H1 (cell line): ENCODE measurements around the gene ITPKB. TPM values are rescaled to one million over a fixed set of nuclear protein-coding genes. Genes with fewer than 3 reads are reported as not detected.

Experiments used
- ATF3 ChIP-seq: IDR thresholded peaks from 2 replicates; pipeline ENCODE4 v1.6.1; 2011; ENCODE audit warnings: low read depth, mild to moderate bottlenecking, low read length; ENCODE audit not compliant: insufficient read depth
- BACH1 ChIP-seq: IDR thresholded peaks from 2 replicates; pipeline ENCODE4 v1.6.1; 2012; ENCODE audit warnings: low read length, improper control_type of control experiment
- BRCA1 ChIP-seq: IDR thresholded peaks from 2 replicates; pipeline ENCODE4 v1.6.1; 2012; ENCODE audit warnings: low read depth, low read length, improper control_type of control experiment
- EGR1 ChIP-seq: IDR thresholded peaks from 2 replicates; pipeline ENCODE4 v1.6.1; 2011; ENCODE audit warnings: low read depth, low read length, borderline replicate concordance
- KDM1A ChIP-seq: fragments of 200-600, 300-600 bp; sonication (generic); IDR thresholded peaks from 2 replicates; pipeline ENCODE4 v1.7.1; 2016; ENCODE audit warnings: mild to moderate bottlenecking, low read length, borderline replicate concordance
- KDM4A ChIP-seq: IDR thresholded peaks from one replicate; pipeline ENCODE4 v1.7.1; 2012; ENCODE audit warnings: low read depth, mild to moderate bottlenecking, moderate library complexity, low read length, inconsistent platforms; ENCODE audit not compliant: severe bottlenecking
- POLR2A ChIP-seq, 2 experiments: IDR thresholded peaks; 1 replicate in 1 of 2; 2 replicates in 1 of 2; pipeline ENCODE4 v1.6.1; 2011; ENCODE audit warnings: low read depth in 2 of 2, low read length in 2 of 2, mild to moderate bottlenecking in 2 of 2; ENCODE audit errors: control extremely low read depth in 1 of 2
- RBBP5 ChIP-seq: IDR thresholded peaks from 2 replicates; pipeline ENCODE4 v1.7.1; 2012; ENCODE audit warnings: low read depth, mild to moderate bottlenecking, inconsistent platforms, low read length, moderate library complexity, borderline replicate concordance
- SIN3A ChIP-seq, 2 experiments: IDR thresholded peaks in 1 of 2; conservative IDR thresholded peaks in 1 of 2; 2 replicates each; pipeline ENCODE4 v1.6.1; 2011 to 2012; ENCODE audit warnings: low read length in 2 of 2, improper control_type of control experiment in 1 of 2, low read depth in 1 of 2, mild to moderate bottlenecking in 1 of 2
- TAF1 ChIP-seq: IDR thresholded peaks from 2 replicates; pipeline ENCODE4 v1.6.1; 2011; ENCODE audit warnings: mild to moderate bottlenecking, low read depth, low read length
- TAF7 ChIP-seq: optimal IDR thresholded peaks from 2 replicates; pipeline ENCODE3; 2011; ENCODE audit warnings: low read depth, mild to moderate bottlenecking, inconsistent platforms, low read length, moderate library complexity, borderline replicate concordance
- USF2 ChIP-seq: IDR thresholded peaks from 2 replicates; pipeline ENCODE4 v1.6.1; 2011; ENCODE audit warnings: low read length, improper control_type of control experiment
- polyA plus RNA-seq, 7 experiments: library from polyadenylated mRNA; depleted of rRNA in 3 of 7; stranded (reverse) in 5 of 7; unstranded in 2 of 7; fragments of >200 nt in 5 of 7; fragments of 200-250 nt in 2 of 7; gene quantifications; 1 replicate in 5 of 7; 2 replicates in 1 of 7; 4 replicates in 1 of 7; pipeline versions ENCODE4 v1.2.1 to v1.2.3, GENCODE V29; 2011 to 2013; ENCODE audit warnings: missing spikeins in 2 of 7, mixed read lengths in 2 of 7
- total RNA-seq: library from RNA; stranded (reverse); fragmentation: NEBNext Ultra II Directional; extraction: Animal tissue kit (Norgen Biotek cat#: 25700); gene quantifications from 2 replicates; pipeline ENCODE4 v1.2.1, GENCODE V29; 2021

Gene ITPKB
- total and polyA plus RNA-seq, 2 of the 8 experiments (the other 6 are each of a cell fraction or from before 2014, with no cell fraction given), result 1.7 to 4.8 TPM

DNA sequence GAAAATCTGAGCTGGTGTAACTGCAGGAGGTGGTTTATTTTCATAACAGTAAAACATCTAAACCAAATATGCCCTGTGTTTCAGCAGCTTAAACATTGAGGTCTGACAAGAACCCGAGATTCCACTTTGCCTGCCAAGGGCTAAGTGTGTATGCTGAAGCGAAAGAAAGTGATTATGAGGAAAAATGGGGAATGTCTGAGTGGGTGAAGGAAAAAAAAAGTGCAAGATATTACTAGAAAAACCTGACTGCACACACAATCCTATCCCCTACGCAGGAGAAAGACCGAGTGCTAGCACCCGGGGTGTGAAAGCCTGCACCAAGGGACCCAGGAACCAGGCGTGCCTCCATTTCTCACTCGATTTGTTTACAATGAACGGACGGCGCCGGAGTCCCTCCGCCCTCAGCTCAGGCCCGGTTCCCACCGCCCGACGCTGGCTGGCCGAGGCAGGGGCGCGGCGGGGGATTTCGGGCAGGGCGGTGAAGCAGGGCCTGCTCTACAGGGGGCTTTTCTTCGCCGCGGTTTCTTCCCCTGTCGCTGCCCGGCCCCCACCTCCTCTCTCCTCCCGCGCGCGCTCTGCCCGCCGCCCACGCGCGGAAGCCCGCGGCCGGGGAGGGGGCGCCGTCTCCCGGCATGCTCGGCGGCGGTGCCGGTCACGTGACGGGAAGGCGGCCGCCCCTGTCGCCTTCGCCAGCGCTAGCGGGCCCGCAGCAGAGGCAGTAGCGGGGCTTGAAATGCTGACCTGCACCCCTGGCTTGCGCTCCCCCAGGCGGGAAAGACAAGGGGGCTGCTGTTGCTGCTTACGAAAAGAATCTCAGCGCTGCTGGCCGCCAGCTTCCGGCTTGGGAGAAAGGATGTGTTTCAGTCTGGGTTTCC, 35.9 kb downstream of the ITPKB start (continued):
- peak; percentile 79; the same call in 1 of the 2 replicates for TF ChIP-seq ATF3
- peak; percentile 93 for TF ChIP-seq EGR1
- no peak for TF ChIP-seq SIN3A (conservative IDR thresholded peaks at IDR 0.05 in 1 of 2, IDR thresholded peaks at IDR 0.05 in 1 of 2; ENCODE audit: low read depth in 1 of 2, low read length in 2 of 2)
- TF ChIP-seq BRCA1, result no peak
- TF ChIP-seq USF2, result peak; percentile 90
- 0 out of 2 replicates have a peak, but pooled peaks have one; percentile 45 for TF ChIP-seq KDM1A
- TF ChIP-seq TAF1, result peak; percentile 66; the same call in 1 of the 2 replicates
- peak; percentile 73 for TF ChIP-seq BACH1
- peak; percentile 95 for TF ChIP-seq KDM4A
- peak; percentile 56 for TF ChIP-seq TAF7
- TF ChIP-seq RBBP5, result peak; percentile 77
- TF ChIP-seq POLR2A (IDR thresholded peaks at IDR 0.05; ENCODE audit: control extremely low read depth in 1 of 2, low read depth in 2 of 2, low read length in 2 of 2), result peak in 1 of 2 experiments; percentile 75; a peak in 1 of 3 replicates
